ENCODE data around the gene CETP. TPM values are rescaled to one million over a fixed set of nuclear protein-coding genes. Genes with fewer than 3 reads are reported as not detected.

CETP gene
- total and polyA plus RNA-seq, 2 of the 8 experiments (the other 6 are each of a cell fraction or from before 2014, with no cell fraction given) = not detected

DNA sequence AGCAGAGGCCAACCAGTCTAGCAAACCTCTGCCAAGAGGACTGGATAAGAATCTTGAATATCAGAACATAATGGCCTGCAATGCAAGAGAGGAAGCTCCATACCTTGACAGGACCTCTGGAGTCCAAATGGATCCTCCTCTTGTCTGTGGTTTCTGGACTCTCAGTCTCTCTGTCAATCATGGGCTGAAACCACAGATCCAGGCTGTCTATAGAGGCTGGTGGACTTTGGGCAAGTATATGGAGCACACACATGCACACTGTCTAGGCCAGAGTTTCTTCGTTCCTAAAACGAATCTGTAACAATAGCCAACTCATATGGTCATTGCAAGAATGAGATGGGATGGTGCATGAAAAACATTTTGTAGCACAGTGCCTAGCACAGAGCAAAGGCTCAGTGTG is 65.3 kb downstream of the CETP start:
- no peaks in the 10 kb centered on the region for H3K27me3 ChIP-seq (replicated peaks in 1 of 4; ENCODE audit: control insufficient read depth in 3 of 4, extremely low read depth in 1 of 4, insufficient read depth in 3 of 4, low read length in 3 of 4)
- POLR2A ChIA-PET (ENCODE audit: partially characterized antibody) = no interaction called here
- H3K23me2 ChIP-seq (ENCODE audit: low read depth, low read length) = peaks cover 6% of the 10 kb centered on the region; the same call in 1 of the 2 replicates
- no peak for TF ChIP-seq SP1 (IDR thresholded peaks at IDR 0.05; ENCODE audit: low read depth, low read length)
- no peak overlapping the region for H3K23ac ChIP-seq (ENCODE audit: insufficient read length)
- H2BK5ac ChIP-seq (ENCODE audit: low read depth, low read length) = no peak overlapping the region
- H3K4me2 ChIP-seq (ENCODE audit: insufficient read depth in 1 of 2, low read depth in 2 of 2, low read length in 2 of 2) = no peak overlapping the region
- H3K18ac ChIP-seq (ENCODE audit: extremely low read depth, low read length) = no peak overlapping the region
- H2AFZ ChIP-seq (ENCODE audit: low read length) = no peak overlapping the region
- H4K5ac ChIP-seq (ENCODE audit: insufficient read length, low read depth, low read length) = no peak overlapping the region
- H3K79me2 ChIP-seq (ENCODE audit: control insufficient read depth in 1 of 2, insufficient read depth in 2 of 2, low read length in 2 of 2) = no peaks in the 10 kb centered on the region
- H3K9me3 ChIP-seq (ENCODE audit: insufficient read depth in 2 of 2, low read depth in 1 of 2, low read length in 1 of 2) = no peaks in the 10 kb centered on the region
- H3K79me1 ChIP-seq (ENCODE audit: low read depth, low read length) = no peaks in the 10 kb centered on the region
- no peak overlapping the region for H2BK12ac ChIP-seq (ENCODE audit: low read depth, low read length)
- WGBS, 2 experiments (ENCODE audit: extremely low coverage in 1 of 2, insufficient coverage in 1 of 2, insufficient read length in 1 of 2, insufficient replicate concordance in 2 of 2, low coverage in 1 of 2, low lambda C conversion rate in 2 of 2, missing lambda C conversion rate in 1 of 2) = 83% methylated on average over 2 of the region's 2 CpGs; no CpG with 5 or more reads in 1 of the 2 experiments
- no peak overlapping the region for H2BK120ac ChIP-seq (replicated peaks; ENCODE audit: low read depth, low read length)
- H3K4me3 ChIP-seq (ENCODE audit: extremely low read depth in 1 of 4, insufficient read depth in 2 of 4, low read depth in 3 of 4, low read length in 4 of 4) = no peak overlapping the region
- no peak overlapping the region for H2BK20ac ChIP-seq (ENCODE audit: low read length)
- no peak overlapping the region for H2BK15ac ChIP-seq (ENCODE audit: low read length)
- H3K56ac ChIP-seq (replicated peaks; ENCODE audit: insufficient read length, low read depth, low read length) = no peak overlapping the region
- DNase-seq (ENCODE audit: low read depth in 1 of 2, low spot score in 2 of 2) (no peak), FAIRE-seq (no peak)
- no peak overlapping the region for H3K9ac ChIP-seq (replicated peaks in 1 of 4; ENCODE audit: extremely low read depth in 1 of 4, low read depth in 3 of 4, low read length in 3 of 4)
- CTCF ChIA-PET (ENCODE audit: partially characterized antibody) = interaction anchor here (1.2 to 1.7 kb wide), 2 partner anchors 10 to 19 kb away, joined by 3 to 7 read pairs; no protein-coding TSS in a partner anchor
- no peak overlapping the region for H2AK5ac ChIP-seq (ENCODE audit: low read depth, low read length)
- H3K27ac ChIP-seq (ENCODE audit: low read depth, low read length) = no peak overlapping the region
- peaks cover 0 to 2% of the 10 kb centered on the region in 2 experiments for H4K20me1 ChIP-seq (replicated peaks in 1 of 2; ENCODE audit: control insufficient read depth in 1 of 2, insufficient read depth in 2 of 2, low read length in 2 of 2)
- H3K14ac ChIP-seq (ENCODE audit: insufficient read length) = no peak overlapping the region
- H4K91ac ChIP-seq (replicated peaks; ENCODE audit: insufficient read length, low read length) = no peak overlapping the region
- no peaks in the 10 kb centered on the region for H3K4me1 ChIP-seq (replicated peaks in 1 of 4; ENCODE audit: control insufficient read depth in 3 of 4, insufficient read depth in 4 of 4, low read length in 3 of 4)
- H4K8ac ChIP-seq (ENCODE audit: extremely low read depth, insufficient read depth, low read length) = no peak overlapping the region
- no peak overlapping the region for H3K4ac ChIP-seq (replicated peaks; ENCODE audit: insufficient read length, low read depth, low read length)
- H3K36me3 ChIP-seq (ENCODE audit: control insufficient read depth in 2 of 4, insufficient read depth in 4 of 4, low read length in 3 of 4) = no peaks in the 10 kb centered on the region
